ENCODE measurements around the gene NT5C3B.

GRCh38 chr17:41787021-41787418 is 49.0 kb downstream of the NT5C3B start:
- TF ChIP-seq POLR2A (IDR thresholded peaks at IDR 0.05), result no peak
- TF ChIP-seq, protein P1, sequence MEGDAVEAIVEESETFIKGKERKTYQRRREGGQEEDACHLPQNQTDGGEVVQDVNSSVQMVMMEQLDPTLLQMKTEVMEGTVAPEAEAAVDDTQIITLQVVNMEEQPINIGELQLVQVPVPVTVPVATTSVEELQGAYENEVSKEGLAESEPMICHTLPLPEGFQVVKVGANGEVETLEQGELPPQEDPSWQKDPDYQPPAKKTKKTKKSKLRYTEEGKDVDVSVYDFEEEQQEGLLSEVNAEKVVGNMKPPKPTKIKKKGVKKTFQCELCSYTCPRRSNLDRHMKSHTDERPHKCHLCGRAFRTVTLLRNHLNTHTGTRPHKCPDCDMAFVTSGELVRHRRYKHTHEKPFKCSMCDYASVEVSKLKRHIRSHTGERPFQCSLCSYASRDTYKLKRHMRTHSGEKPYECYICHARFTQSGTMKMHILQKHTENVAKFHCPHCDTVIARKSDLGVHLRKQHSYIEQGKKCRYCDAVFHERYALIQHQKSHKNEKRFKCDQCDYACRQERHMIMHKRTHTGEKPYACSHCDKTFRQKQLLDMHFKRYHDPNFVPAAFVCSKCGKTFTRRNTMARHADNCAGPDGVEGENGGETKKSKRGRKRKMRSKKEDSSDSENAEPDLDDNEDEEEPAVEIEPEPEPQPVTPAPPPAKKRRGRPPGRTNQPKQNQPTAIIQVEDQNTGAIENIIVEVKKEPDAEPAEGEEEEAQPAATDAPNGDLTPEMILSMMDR (IDR thresholded peaks at IDR 0.05 in 8 of 11, conservative IDR thresholded peaks at IDR 0.05 in 3 of 11), result no peak
